ENCODE results near the gene KIAA0232.

KIAA0232 gene

DNA sequence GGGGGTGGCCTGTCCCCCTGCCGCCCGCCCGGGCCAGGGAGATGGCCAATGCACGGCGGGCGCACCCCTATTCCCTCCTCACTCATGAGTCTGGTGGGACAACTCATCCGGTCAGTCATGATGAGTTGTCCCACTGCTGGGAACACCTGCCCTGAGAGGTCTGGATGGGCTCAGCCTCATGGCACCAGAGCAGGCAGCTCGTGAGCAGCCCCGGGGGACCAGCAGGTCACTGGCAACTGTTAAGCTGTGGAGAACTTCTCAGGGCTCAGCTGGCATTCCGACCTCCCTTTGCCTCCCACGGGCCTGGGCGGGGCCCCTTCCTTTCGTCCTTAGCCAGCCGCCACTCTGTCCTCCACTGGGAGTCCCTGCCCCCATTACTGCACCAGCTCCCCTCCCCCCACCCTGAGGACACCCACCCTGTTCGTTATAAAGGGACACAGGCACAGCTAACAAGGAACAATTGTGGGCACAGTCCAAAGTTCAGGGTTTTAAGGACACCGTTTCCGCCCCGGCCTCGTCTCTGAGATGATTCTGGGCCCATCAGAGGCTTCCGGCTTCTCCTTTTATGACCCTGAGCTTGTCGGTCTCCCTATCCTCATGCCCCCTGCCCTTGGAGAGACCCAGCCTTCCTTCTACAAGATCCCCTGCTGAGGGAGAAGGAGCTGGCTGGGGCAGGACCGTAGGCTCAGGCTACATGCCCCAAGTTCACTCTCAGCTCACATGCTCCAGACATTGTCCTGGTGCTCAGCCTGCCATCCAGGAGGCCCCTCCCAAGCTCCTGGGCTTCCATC lies 14.6 kb upstream of the KIAA0232 start:
- DNase-seq: no peak
- H3K36me3 ChIP-seq: no peaks in the 10 kb centered on the region
- H3K27me3 ChIP-seq: no peaks in the 10 kb centered on the region
- H3K4me3 ChIP-seq (ENCODE audit: low read depth, low read length): no peak overlapping the region
- H3K4me1 ChIP-seq: no peaks in the 10 kb centered on the region
- TF ChIP-seq, protein P1, sequence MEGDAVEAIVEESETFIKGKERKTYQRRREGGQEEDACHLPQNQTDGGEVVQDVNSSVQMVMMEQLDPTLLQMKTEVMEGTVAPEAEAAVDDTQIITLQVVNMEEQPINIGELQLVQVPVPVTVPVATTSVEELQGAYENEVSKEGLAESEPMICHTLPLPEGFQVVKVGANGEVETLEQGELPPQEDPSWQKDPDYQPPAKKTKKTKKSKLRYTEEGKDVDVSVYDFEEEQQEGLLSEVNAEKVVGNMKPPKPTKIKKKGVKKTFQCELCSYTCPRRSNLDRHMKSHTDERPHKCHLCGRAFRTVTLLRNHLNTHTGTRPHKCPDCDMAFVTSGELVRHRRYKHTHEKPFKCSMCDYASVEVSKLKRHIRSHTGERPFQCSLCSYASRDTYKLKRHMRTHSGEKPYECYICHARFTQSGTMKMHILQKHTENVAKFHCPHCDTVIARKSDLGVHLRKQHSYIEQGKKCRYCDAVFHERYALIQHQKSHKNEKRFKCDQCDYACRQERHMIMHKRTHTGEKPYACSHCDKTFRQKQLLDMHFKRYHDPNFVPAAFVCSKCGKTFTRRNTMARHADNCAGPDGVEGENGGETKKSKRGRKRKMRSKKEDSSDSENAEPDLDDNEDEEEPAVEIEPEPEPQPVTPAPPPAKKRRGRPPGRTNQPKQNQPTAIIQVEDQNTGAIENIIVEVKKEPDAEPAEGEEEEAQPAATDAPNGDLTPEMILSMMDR (IDR thresholded peaks at IDR 0.05; ENCODE audit: low read depth, low read length): no peak
- H3K9me3 ChIP-seq: no peaks in the 10 kb centered on the region

DNA sequence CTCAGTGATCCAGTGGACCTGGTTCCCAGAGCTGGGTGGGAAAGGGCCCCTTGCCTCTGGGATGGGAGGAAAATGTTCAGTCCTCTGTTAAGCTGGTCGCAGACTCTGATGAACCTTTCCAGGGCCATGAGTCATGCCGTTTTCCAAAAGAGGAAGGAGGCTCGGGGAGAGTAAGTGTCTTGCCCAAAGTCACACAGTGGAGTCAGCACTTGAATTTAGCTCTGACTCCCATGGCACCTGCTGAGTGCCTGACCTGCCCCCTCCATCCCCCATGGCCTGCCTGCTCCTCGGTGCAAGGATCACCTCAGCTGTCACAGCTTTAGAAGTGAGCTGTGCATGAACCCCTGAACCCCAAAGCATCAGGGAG lies 14.0 kb upstream of the KIAA0232 start:
- Histone ChIP-seq H3K9me3 (no peaks in the 10 kb centered on the region), H3K4me3 (ENCODE audit: low read depth, low read length) (no peak overlapping the region), H3K4me1 (no peaks in the 10 kb centered on the region), H3K36me3 (no peaks in the 10 kb centered on the region), H3K27me3 (no peaks in the 10 kb centered on the region)
- no peak for DNase-seq
- TF ChIP-seq, protein P1 (IDR thresholded peaks at IDR 0.05; ENCODE audit: low read depth, low read length): no peak

DNA sequence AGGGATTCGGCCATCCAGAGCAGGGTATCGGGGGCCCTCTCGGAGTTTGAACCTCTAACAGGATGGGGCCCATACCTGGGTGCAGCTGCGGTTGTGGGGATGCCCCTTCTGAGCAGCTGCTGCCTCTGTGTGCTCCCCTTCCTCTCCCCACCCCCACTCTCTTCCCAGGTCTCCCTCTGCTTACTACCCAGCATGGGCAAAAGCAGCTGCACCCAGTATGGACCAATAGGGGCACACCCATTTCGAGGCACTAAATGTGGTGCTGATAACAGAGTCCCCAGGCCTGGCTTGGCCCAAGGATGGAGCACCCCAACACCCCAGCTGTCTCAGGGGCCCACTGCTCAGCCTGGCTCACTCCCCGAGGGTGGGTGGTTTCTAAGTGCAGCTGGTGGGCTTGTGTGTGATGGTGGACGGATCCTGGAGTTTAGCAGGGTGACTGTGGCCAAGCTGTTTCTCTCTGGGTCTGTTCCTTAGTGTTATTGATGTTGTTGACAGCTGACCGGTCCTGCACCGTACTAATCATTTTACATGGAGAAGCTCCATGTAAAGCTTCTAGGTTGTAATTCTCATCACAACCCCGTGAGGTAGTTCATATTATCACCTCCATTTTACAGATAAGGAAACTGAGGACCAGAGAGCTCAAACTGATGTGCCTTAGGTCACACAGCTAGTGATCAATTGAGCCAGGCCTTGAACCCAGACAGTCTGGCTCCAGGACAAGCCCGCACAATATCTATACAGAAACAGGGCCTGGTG lies 13.1 kb upstream of the KIAA0232 start:
- H3K36me3 ChIP-seq: no peaks in the 10 kb centered on the region
- TF ChIP-seq, protein P1 (IDR thresholded peaks at IDR 0.05; ENCODE audit: low read depth, low read length): no peak
- DNase-seq: no peak
- no peaks in the 10 kb centered on the region for H3K4me1 ChIP-seq
- no peak overlapping the region for H3K4me3 ChIP-seq (ENCODE audit: low read depth, low read length)
- no peaks in the 10 kb centered on the region for H3K27me3 ChIP-seq
- no peaks in the 10 kb centered on the region for H3K9me3 ChIP-seq

DNA sequence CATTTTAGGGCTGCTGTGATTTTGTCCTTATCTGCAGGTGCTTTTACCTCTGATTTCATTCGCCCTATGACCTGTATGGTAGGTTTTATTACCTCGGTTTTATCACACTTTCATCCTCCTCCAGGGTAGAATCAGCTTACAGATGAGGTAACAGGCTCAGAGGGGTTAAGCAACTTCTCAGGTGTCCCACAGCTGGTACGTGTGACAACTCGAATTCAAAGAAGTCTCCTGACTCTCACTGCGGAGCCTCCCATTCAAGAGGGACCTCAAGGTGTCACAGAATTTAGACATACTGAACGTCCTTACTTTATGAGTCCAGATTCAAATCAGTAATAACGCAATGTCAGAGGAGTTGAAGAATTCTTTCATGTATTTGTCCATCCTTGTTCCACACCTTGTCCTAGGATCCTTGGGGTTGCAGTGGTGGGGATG lies 12.5 kb upstream of the KIAA0232 start:
- H3K4me1 ChIP-seq: no peaks in the 10 kb centered on the region
- H3K36me3 ChIP-seq: no peaks in the 10 kb centered on the region

DNA sequence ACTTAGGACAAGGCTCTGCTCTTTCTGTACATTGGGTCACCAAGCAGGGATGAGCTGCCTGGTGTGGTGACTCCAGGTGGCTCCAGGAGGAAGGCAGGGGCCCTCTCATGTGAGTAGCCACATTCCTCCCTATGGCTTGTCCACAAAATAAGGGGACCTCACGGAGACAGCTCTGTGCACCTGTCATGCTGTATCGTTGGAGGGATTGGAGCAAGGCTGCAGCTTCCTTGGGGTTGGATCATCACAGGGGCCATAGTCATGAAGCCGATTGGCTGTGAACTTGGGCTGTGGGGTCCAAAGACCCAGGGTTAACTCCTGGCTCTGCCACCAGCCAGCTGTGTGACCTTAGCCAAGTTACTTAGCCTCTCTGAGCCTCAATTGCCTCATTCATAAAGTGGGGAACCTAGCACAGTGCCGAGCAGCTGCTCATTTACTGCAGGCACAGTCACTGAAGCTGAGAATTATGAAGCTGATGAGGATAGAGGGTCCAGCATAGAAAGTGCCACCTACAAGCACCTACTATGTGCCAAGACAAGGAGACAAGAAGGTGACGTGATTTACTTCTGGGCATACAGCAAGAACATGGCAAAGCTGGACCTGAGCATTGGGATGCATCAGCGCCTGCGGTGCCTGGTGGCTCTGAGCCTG lies 11.8 kb upstream of the KIAA0232 start:
- Histone ChIP-seq H3K36me3 (no peaks in the 10 kb centered on the region), H3K4me3 (ENCODE audit: low read depth, low read length) (no peak overlapping the region), H3K27me3 (no peaks in the 10 kb centered on the region), H3K4me1 (no peaks in the 10 kb centered on the region), H3K9me3 (no peaks in the 10 kb centered on the region)
- no peak for DNase-seq
- TF ChIP-seq, protein P1 (IDR thresholded peaks at IDR 0.05; ENCODE audit: low read depth, low read length): no peak

More for the DNA sequence above, 12.5 kb upstream of the KIAA0232 start:
- DNase-seq: no peak
- H3K9me3 ChIP-seq: no peaks in the 10 kb centered on the region
- no peak overlapping the region for H3K4me3 ChIP-seq (ENCODE audit: low read depth, low read length)
- TF ChIP-seq, protein P1 (IDR thresholded peaks at IDR 0.05; ENCODE audit: low read depth, low read length): no peak
- no peaks in the 10 kb centered on the region for H3K27me3 ChIP-seq
